NCI-H1436 treated with DMSO at 0.1 percent for 48 hours (cell line): ENCODE results near the gene RUVBL2.

Experiments used
- DNase-seq: peaks from one replicate; lab custom pipeline; 2025; lab: John Stamatoyannopoulos, UW

Gene RUVBL2

DNA sequence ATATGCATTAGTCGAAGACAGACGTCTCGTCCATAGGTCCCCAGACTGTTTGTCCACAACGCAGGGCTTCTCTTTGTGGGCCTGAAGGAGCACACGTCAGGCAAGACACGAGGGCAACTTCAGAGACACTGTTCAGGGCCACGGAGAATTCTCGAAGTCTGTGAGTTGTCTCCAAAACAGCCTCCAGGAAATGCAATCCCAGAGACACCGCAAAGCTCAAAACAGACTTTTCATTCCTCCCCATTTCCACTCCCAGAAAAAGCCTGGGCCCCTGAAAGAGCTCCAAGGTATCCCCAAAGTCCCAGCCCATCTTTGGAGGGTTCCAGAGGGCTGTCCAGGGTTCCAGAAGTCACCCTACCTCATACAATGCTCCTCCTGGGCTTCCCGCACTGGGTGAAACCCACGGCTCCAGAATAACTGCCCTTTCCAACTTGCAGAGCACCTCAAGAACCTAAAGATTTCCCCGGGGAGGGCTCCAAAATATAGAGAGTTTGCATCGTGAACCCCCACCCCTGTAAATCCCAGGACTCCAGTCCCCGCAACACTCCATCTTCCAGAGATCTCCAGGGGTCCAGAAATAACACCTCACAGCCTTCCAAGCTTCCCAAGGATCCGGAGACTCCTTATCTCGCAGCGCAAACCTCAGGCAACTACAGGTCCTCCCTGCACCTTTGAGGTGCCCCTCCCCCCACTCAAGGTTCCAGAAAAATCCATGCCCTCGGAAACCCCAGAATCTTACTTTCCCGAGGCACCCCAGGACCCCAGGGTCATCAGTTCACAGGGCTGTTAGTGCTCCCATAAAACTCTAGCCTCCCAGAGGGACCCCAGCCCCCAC, 29.3 kb upstream of the RUVBL2 start:
- no peak for DNase-seq

DNA sequence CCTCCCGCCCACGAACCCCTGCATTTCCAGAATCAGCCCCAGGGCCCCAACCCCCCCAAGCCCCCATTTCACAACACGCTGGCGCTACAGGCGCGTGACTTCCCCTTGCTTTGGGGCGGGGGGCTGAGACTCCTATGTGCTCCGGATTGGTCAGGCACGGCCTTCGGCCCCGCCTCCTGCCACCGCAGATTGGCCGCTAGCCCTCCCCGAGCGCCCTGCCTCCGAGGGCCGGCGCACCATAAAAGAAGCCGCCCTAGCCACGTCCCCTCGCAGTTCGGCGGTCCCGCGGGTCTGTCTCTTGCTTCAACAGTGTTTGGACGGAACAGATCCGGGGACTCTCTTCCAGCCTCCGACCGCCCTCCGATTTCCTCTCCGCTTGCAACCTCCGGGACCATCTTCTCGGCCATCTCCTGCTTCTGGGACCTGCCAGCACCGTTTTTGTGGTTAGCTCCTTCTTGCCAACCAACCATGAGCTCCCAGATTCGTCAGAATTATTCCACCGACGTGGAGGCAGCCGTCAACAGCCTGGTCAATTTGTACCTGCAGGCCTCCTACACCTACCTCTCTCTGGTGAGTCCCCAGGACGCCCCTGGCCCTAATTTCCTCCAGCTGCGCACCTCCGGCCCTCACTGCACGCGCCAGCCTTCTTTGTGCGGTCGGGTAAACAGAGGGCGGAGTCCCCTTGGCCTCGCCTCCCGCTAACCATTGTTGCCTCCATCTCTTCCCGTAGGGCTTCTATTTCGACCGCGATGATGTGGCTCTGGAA, 28.5 kb upstream of the RUVBL2 start, which contains the start of gene FTL:
FTL (plus strand) TSS at position 270 of the 766 bp plus-strand sequence; CDS start at position 469, 199 bp downstream.
- peak; percentile 94 for DNase-seq

DNA sequence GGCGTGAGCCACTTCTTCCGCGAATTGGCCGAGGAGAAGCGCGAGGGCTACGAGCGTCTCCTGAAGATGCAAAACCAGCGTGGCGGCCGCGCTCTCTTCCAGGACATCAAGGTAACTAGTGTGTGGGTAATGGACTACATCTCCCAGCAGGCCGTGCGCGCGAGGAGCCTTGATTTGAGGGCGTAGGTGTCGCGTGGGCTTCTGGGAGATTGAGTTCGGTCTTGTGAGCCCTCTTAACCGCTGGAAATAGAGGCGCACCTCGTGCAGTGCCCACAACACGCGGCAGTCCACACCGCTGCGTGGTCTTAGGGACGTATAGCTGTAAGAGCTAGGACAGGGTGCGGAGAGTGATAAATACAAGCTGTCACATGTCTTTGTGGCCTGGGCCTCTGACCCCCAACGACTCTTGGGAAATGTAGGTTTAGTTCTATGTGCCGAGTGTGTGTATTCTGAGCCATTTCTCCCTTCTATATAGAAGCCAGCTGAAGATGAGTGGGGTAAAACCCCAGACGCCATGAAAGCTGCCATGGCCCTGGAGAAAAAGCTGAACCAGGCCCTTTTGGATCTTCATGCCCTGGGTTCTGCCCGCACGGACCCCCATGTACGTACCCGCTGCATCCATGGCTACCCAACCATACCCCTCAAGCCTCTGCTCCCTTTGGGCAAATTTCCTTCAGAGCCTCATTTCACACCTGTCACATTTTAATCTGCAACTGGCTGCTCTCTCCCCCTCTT, 27.7 kb upstream of the RUVBL2 start:
- no peak for DNase-seq

DNA sequence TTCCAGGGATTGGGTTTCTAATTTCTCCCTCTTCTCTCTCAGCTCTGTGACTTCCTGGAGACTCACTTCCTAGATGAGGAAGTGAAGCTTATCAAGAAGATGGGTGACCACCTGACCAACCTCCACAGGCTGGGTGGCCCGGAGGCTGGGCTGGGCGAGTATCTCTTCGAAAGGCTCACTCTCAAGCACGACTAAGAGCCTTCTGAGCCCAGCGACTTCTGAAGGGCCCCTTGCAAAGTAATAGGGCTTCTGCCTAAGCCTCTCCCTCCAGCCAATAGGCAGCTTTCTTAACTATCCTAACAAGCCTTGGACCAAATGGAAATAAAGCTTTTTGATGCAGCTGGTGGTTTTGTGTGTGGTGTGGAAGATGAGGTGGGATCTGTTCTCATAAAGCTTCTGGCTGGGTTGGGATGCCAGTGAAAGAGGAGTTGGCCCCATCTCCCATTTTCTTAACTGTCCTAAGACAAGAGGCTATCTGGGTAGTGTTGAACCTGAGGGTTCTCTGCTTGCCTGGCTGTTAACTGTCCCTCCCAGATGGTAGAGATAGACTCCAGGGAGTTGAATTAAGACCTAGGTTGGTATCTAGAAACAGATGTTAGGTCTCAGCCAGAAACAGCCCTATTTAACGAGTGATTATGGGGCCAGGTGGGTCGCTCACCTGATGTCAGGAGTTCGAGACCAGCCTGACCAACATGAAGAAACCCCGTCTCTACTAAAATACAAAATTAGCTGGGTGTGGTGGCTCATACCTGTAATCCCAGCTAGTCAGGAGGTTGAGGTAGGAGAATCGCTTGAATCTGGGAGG, 26.9 kb upstream of the RUVBL2 start:
- no peak for DNase-seq

DNA sequence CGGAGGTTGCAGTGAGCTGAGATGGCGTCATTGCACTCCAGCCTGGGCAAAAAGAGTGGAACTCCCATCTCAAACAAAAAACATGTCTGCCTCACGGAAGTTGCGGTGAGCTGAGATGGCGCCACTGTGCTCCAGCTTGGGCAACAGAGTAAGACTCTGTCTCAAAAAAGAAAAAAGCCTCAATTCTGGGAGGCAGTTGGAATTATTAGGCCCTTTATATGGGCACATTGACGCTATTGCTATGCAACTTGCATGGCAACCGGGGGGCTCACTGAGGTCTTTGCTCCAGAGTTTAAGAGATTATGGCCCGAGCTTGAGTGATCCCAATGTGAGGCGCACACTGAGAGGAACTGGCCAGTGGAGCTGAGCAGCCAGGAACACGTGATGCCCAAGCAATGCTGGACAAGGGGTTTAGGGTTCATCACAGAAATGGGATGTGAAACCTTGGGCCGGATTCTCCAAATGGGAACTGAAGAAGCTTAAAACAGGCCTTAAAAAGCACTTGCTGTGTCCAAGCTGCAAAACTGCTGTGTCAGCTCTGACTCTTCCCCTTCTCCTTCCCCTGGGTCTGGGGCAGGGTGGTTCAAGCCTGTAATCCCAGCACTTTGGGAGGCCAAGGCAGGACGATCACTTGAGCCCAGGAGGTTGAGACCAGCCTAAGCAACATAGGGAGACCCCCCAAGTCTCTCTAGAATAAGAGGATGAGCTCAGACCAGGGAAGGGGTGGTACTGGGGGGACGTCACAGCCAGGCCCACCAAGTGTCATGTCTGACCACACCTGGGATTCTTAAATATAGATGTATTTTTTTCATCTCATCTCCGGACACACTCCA, 26.1 kb upstream of the RUVBL2 start:
- DNase-seq: no peak

DNA sequence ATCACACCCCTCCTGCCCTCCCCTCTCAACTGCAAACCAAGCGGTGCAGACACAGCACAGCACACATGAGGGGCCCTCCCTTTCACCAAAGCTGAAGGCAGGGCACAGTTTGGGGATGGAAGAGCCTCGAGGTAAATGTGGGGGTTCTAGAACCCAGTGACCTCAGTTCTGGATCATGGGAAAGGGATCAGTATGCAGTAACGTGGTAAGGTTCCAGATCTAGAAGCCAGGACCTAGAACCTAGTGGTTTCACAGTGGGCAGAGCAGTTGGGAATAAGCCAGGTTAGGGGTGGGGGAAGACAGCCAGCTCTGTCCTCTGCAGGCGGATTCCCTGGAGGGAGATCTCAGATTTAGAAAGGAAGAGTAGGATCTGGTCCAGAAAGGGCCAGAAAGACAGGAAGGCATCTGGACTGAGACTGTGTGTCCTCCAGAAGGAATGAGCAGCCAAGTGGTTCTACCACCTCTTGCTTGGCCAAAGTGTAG, 25.5 kb upstream of the RUVBL2 start:
- no peak for DNase-seq

DNA sequence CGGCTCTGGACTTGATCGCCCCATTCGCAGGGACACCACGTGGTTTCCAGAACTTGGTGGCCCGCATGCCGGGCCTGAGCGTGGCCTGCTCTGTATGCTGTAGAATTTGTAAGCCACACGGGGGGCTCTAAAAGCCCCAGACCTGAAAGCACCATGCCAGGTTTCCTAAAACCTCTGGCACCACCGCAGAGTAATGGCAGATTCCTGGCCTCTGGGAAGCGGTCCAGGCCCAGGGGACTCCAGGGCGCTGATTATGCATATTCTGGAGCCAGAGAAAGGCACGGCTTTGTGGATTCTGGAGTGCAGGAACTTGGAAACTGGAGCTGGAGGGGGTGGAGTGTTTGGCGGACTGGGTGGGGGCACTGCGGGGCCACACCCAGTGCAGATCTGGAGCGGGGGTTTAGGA, 24.9 kb upstream of the RUVBL2 start:
- DNase-seq: no peak

DNA sequence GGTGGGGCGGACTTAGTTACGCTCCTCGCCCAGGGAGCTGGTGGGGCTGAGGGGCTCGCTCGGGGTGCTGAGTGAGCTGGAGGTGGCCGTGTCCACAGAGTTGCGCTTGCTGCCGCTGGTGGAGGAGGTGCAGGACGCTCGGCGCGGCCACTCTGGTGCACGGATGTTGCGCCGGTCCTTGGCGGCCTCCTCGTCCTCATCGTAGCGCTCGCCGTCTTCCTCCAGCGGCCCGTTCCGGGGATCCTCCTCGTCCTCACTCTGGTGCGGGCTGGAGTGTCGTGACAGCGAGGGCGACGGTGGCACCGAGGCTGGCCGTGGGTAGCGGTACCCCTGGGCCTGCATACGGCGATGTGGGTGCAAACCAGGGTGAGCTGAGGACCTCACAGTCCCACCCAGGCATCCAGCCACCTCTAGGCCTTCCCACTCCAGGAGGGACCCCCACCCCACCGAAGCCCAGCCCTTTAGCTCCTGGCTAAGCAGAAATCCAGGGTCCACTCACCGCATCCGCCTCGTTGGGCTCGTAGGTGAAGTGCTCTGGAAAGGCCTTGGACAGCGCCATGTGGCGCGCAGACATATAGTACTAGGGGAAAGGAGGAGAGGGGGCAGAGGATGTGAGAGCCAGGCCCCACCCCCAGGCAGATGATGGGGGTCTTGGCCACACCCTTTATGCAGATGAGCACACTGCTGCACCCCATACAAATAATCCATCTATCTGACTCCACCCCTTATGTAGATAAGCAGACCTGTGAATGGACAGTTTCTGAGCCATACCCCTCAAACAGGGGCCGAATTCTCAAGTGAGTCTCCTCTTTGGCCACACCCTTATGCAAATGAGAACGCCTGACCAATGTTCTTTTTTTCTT, 24.2 kb upstream of the RUVBL2 start:
- no peak for DNase-seq

DNA sequence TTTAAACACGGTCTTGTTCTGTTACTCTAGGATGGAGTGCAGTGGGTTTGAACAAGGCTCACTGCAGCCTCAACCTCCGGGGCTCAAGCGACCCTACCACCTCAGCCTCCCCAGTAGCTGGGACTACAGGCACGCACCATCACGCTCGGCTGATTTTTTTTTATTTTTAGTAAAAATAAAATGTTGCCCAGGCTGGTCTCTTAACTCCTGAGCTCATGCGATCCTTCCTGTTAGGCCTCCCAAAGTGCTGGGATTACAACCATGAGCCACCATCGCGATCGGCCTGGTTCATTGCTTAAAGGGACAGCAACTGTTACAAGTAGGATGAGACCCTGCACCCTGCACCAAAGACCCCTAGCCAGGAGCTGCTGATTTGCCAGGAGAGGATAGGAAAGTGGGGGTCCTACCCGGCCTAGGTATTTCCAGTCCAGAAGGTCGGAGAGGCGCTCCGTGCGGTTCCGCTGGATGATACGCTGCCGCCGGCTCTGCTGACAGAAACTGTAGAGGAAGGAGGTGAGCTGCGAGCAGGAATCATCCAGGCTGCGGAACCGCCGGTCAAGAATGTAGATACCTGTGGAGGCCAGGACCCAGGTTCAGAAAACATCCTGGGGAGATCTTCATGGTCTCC, 23.4 kb upstream of the RUVBL2 start:
- no peak for DNase-seq

DNA sequence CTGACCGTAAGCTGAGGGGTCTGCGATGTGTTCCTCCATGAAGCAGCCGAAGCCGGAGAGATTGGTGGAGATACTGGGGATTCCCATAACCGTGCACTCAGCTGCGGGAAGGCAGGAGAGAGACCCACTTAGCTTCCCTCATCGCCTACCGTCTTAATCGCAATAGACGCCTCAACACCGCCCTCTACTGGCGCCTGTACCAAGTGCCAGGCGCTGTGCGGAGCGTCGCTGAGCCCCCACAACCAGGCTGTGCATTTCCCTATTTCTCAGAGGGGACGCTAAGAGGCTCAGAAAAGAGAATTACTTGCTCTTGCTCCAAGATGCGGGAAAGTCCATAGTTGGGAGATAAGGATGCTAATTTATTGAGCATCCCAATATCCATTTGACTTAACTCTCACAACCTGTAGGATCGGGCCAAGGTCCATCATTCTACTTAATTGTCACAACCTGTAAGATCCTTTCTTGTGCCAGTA, 22.7 kb upstream of the RUVBL2 start:
- DNase-seq: no peak

DNA sequence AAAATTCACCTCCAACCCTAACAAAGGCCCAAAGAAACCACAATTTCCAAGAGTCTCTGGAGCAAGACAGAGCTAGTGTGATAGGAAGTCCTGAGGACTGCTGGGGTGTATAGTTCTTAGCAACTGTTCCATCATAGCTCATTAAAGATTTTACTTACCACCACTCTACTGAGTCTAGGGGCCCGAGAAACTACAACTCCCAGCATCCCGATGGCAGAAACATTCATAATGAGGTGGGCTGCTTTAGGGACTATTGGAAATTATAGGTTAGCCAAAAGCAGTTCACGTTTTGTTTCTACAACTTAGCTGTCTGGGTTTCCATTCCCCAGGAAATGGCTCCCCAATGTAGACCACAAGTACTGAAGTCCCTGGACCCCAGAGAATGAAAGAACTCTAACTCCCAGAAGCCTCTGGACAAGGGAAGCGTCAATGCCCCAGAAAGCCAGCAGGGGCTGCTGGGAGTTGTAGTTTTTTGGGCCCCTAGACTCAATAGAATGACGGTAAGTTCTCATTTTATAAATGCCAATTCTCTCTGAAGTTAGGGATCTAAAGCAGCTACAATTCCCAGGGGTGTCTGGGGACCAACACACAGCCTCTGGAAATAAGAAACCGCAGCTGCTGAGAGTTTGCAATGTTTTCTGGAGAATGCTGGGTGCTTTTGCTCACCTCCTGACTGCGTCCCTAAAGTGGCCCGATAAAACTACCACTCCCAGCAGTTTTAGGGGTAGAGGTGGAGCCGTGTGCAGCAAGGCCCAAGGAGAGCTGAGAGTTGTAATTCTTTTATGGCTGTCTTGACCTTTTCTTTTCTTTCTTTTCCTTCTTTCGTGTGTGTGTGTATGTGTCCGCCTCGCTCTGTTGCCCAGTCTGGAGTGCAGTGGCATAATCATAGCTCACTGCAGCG, 17.5 kb upstream of the RUVBL2 start:
- no peak for DNase-seq

DNA sequence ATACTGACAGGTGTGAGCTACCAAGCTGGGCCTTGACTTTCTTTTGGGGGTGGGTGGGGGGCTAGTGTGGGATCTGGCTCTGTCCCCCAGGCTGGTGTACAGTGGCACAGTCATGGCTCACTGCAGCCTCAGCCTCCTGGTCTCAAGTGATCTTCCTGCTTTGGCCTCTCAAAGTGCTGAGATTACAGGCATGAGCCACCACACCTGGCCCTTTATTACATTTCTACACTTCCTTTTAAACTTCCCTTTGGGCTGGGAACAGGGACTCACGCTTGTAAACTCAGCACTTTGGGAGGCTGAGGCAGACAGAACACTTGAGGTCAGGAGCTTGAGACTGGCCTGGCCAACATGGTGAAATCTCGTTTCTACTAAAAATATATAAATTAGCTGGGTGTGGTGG, 16.6 kb upstream of the RUVBL2 start:
- DNase-seq: no peak

DNA sequence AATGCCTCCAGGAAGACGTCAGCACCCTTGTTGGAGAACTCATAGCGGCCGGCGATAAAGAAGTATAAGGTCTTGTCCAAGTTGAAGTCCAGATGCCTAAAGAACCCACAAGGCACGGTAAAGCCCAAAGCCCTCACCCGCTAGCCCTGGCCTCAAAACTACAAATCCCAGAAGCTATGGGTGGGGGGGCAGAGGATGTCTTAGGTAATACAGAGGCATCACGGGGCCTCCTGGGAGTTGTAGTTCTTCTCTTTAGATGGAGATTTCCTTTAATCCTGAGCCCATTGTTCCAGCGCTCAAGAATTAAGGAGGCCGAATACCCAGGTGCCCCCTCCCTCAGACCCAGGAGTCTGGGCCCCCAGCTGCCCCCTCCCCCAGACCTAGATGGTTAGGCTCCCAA, 11.4 kb upstream of the RUVBL2 start:
- DNase-seq: no peak

DNA sequence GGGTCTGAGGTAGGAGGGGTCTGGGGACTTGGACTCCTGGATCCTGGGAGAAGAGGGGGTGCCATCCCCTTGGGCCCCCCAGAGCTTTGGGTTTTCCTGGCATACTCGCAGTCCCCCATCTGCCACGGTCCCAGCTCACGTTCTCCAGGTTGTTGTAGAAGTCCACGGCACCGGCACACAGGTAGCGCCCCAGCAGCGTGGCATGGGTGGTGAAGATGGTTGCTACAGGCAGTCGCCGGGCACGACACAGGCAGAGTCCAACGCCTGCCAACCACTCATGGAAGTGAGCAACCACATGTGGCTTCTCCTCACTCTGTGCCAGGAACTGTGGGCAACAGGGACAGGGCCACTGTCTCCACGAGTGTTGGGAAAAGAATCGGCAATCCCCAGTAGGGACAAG, 8.0 kb upstream of the RUVBL2 start:
- DNase-seq: no peak

DNA sequence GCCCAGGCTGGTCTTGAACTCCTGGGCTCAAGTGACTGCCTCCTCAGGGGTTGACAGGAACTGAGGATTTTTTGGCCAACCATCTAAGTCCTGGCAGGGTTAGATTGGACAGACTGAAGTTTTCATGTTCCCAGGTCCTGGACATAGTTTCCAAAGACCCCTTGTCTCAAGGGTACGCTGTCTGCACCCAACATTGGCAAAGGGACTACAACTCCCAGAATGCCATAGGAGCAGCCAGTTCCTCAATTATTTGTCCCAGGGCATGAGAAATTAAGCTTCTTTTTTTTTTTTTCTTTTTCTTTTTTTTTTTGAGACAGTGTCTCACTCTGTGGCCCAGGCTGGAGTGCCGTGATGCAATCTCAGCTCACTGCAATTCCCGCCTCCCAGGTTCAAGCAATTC, 7.5 kb upstream of the RUVBL2 start:
- no peak for DNase-seq

DNA sequence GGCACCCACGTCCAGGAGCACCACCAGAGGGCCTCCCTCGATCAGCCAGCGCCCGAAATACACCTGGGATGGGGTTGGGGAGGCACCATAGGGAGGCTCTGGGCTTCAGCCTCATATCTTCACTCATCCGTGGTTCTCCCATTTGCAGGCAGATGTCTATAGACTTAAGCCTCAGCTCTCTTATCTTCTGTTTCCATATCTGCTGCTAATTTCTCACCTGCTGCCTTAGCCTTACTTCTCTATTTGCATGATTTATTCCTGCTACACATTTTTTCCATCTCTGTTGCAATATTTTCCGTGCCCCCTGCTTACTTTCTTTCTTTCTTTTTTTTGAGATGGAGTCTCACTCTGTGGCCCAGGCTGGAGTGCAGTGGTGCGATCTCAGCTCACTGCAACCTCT, 6.4 kb upstream of the RUVBL2 start:
- no peak for DNase-seq

DNA sequence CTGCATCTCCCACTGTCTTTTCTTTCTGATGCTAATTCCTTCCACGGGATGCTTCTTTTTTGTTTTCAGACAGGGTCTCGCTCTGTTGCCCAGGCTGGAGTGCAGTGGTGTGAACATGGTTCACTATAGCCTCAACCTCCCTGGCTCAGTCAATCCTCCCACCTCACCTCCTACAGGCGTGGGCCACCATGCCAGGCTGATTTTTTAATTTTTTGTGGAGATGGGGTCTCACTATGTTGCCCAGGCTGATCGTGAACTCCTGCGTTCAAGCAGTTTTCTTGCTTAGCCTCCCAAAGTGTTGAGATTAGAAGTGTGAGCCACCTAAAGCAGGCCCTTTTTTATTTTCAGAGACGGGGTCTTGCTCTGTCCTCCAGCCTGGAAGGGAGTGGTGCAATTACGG, 5.4 kb upstream of the RUVBL2 start:
- DNase-seq: no peak

DNA sequence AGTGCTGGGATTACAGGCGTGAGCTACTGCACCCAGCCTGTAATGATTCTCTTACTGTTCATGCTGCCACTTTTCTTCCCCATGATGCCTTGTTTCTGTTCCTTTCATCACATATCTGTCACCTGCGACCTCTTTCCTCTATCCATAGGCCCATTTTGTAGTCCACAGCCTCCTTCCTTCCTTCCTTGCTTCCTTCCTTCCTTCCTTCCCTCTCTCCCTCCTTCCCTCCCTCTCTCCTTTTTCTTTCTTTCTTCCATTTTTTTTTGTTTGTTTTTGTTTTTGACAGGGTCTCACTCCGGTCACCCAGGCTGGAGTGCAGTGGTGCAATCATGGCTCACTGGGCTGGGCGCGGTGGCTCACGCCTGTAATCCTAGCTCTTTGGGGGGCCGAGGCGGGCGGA, 4.8 kb upstream of the RUVBL2 start:
- no peak for DNase-seq
